HEK293 (cell line): ENCODE results near the gene CACNG4.

Experiments
- CTCF ChIA-PET: fragments of 350-600 bp; formaldehyde crosslinking; extraction: SDS; loops from one replicate; lab custom pipeline; 2021; ENCODE audit warnings: antibody characterized with exemption; lab: Yijun Ruan, JAX
- POLR2A ChIA-PET: fragments of 300-600 bp; formaldehyde crosslinking; extraction: SDS; loops from one replicate; lab custom pipeline; 2020; ENCODE audit warnings: antibody characterized with exemption, inconsistent platforms; lab: Yijun Ruan, JAX
- H3K27ac ChIP-seq: fragments of 200-500 bp; sonication (Bioruptor generic); 2 replicates; pipeline ENCODE4 v1.5.1; 2014; ENCODE audit warnings: low read depth, low read length, control low read depth, inconsistent platforms; ENCODE audit errors: extremely low read depth
- H3K36me3 ChIP-seq, 2 experiments: fragments of 200-500 bp in 1 of 2; sonication (Bioruptor generic) in 1 of 2; 1 replicate in 1 of 2; 2 replicates in 1 of 2; pipeline ENCODE4 v1.5.1; 2014 to 2017; ENCODE audit warnings: inconsistent platforms in 2 of 2, low read length in 2 of 2; ENCODE audit not compliant: control insufficient read depth in 2 of 2, insufficient read depth in 1 of 2
- H3K4me1 ChIP-seq: fragments of 200-500 bp; sonication (Bioruptor generic); 2 replicates; pipeline ENCODE4 v1.5.1; 2014; ENCODE audit warnings: mild to moderate bottlenecking, low read length, inconsistent platforms; ENCODE audit not compliant: control insufficient read depth, insufficient read depth
- H3K4me3 ChIP-seq: 2 replicates; pipeline ENCODE4 v1.5.1; 2011; ENCODE audit warnings: low read depth, mild to moderate bottlenecking, control low read depth, low read length, moderate library complexity
- H3K9me3 ChIP-seq: fragments of 200-500 bp; sonication (Bioruptor generic); 2 replicates; pipeline ENCODE4 v1.5.1; 2014; ENCODE audit warnings: low read depth, low read length, inconsistent platforms; ENCODE audit not compliant: control insufficient read depth, insufficient read depth
- KLF1 ChIP-seq: fragments of 450-650 bp; formaldehyde crosslinking; IDR thresholded peaks from 2 replicates; pipeline ENCODE4 v1.5.1; 2016; ENCODE audit warnings: missing biosample characterization, missing genetic modification characterization
- MEIS1 ChIP-seq: sonication (generic); formaldehyde crosslinking; IDR thresholded peaks from 2 replicates; pipeline ENCODE4 v1.8.1; 2022; ENCODE audit warnings: missing genetic modification reagents, mild to moderate bottlenecking, borderline replicate concordance
- PRDM1 ChIP-seq: fragments of 450-650 bp; formaldehyde crosslinking; IDR thresholded peaks from 2 replicates; pipeline ENCODE4; 2016; ENCODE audit warnings: missing biosample characterization, missing genetic modification characterization
- SETDB1 ChIP-seq: IDR thresholded peaks from one replicate; pipeline ENCODE4 v1.6.1; 2017; ENCODE audit warnings: mild to moderate bottlenecking, low read length, moderate library complexity, mixed read lengths; ENCODE audit not compliant: insufficient read length
- SP2 ChIP-seq: fragments of 450-650 bp; formaldehyde crosslinking; IDR thresholded peaks from 2 replicates; pipeline ENCODE4 v1.5.1; 2016; ENCODE audit warnings: missing biosample characterization, missing genetic modification characterization
- SP3 ChIP-seq: fragments of 450-650 bp; formaldehyde crosslinking; IDR thresholded peaks from 2 replicates; pipeline ENCODE4 v1.5.1; 2016; ENCODE audit warnings: missing biosample characterization, missing genetic modification characterization
- TCF7L2 ChIP-seq: IDR thresholded peaks from 2 replicates; pipeline ENCODE4 v1.6.1; 2011; ENCODE audit warnings: low read depth, mild to moderate bottlenecking, inconsistent platforms, low read length, moderate library complexity, borderline replicate concordance
- TRIM28 ChIP-seq: IDR thresholded peaks from 2 replicates; pipeline ENCODE4 v1.6.1; 2011; ENCODE audit warnings: low read length, control low read depth, borderline replicate concordance
- WT1 ChIP-seq: fragments of 450-650 bp; formaldehyde crosslinking; IDR thresholded peaks from 2 replicates; pipeline ENCODE4 v1.5.1; 2016; ENCODE audit warnings: missing biosample characterization, missing genetic modification characterization
- ZIC2 ChIP-seq: fragments of 450-650 bp; formaldehyde crosslinking; IDR thresholded peaks from 2 replicates; pipeline ENCODE4 v1.5.1; 2016; ENCODE audit warnings: missing biosample characterization, missing genetic modification characterization
- ZNF10 ChIP-seq: fragments of 450-650 bp; formaldehyde crosslinking; IDR thresholded peaks from 2 replicates; pipeline ENCODE4 v1.5.1; 2017; ENCODE audit warnings: missing biosample characterization, missing genetic modification characterization
- ZNF132 ChIP-seq: fragments of 450-650 bp; formaldehyde crosslinking; IDR thresholded peaks from 2 replicates; pipeline ENCODE4 v1.5.1; 2017; ENCODE audit warnings: missing biosample characterization, missing genetic modification characterization, borderline replicate concordance
- ZNF16 ChIP-seq: fragments of 450-650 bp; formaldehyde crosslinking; IDR thresholded peaks from 2 replicates; pipeline ENCODE4 v1.5.1; 2016; ENCODE audit warnings: low read depth, missing biosample characterization, missing genetic modification characterization
- ZNF175 ChIP-seq: fragments of 450-650 bp; formaldehyde crosslinking; IDR thresholded peaks from 2 replicates; pipeline ENCODE4 v1.5.1; 2016; ENCODE audit warnings: missing biosample characterization, missing genetic modification characterization
- ZNF18 ChIP-seq: fragments of 450-650 bp; formaldehyde crosslinking; IDR thresholded peaks from 2 replicates; pipeline ENCODE4 v1.5.1; 2016; ENCODE audit warnings: missing biosample characterization, missing genetic modification characterization
- ZNF211 ChIP-seq: fragments of 450-650 bp; formaldehyde crosslinking; IDR thresholded peaks from 2 replicates; pipeline ENCODE4 v1.5.1; 2016; ENCODE audit warnings: low read depth, missing biosample characterization, missing genetic modification characterization
- ZNF302 ChIP-seq: fragments of 450-650 bp; formaldehyde crosslinking; IDR thresholded peaks from 2 replicates; pipeline ENCODE4 v1.5.1; 2016; ENCODE audit warnings: missing biosample characterization, missing genetic modification characterization, low read depth
- ZNF404 ChIP-seq: fragments of 450-650 bp; formaldehyde crosslinking; IDR thresholded peaks from 2 replicates; pipeline ENCODE4 v1.5.1; 2017; ENCODE audit warnings: missing biosample characterization, missing genetic modification characterization
- ZNF544 ChIP-seq: fragments of 450-650 bp; formaldehyde crosslinking; IDR thresholded peaks from 2 replicates; pipeline ENCODE4 v1.5.0; 2017; ENCODE audit warnings: missing biosample characterization, missing genetic modification characterization
- ZNF560 ChIP-seq: fragments of 450-650 bp; formaldehyde crosslinking; IDR thresholded peaks from 2 replicates; pipeline ENCODE4 v1.5.1; 2017; ENCODE audit warnings: missing biosample characterization, missing genetic modification characterization, borderline replicate concordance
- ZNF623 ChIP-seq: fragments of 450-650 bp; formaldehyde crosslinking; IDR thresholded peaks from 2 replicates; pipeline ENCODE4 v1.5.1; 2016; ENCODE audit warnings: missing biosample characterization, missing genetic modification characterization
- ZNF645 ChIP-seq: fragments of 450-650 bp; formaldehyde crosslinking; IDR thresholded peaks from 2 replicates; pipeline ENCODE4; 2016; ENCODE audit warnings: missing biosample characterization, missing genetic modification characterization
- ZNF677 ChIP-seq: fragments of 450-650 bp; IDR thresholded peaks from 2 replicates; pipeline ENCODE4 v1.5.0; 2018; ENCODE audit warnings: missing biosample characterization, mild to moderate bottlenecking, missing genetic modification characterization, moderate library complexity
- ZNF701 ChIP-seq: fragments of 450-650 bp; formaldehyde crosslinking; IDR thresholded peaks from 2 replicates; pipeline ENCODE4 v1.5.1; 2016; ENCODE audit warnings: missing biosample characterization, missing genetic modification characterization
- ZNF768 ChIP-seq: fragments of 450-650 bp; formaldehyde crosslinking; IDR thresholded peaks from 2 replicates; pipeline ENCODE4 v1.5.1; 2018; ENCODE audit warnings: missing biosample characterization, mild to moderate bottlenecking, missing genetic modification characterization
- TF ChIP-seq, protein P1 (sequence below): fragments of 450-650 bp; formaldehyde crosslinking; IDR thresholded peaks from 2 replicates; pipeline ENCODE4 v1.5.1; 2017; ENCODE audit warnings: missing biosample characterization, missing genetic modification characterization
- TF ChIP-seq, protein P2 (sequence below): fragments of 450-650 bp; formaldehyde crosslinking; IDR thresholded peaks from 2 replicates; pipeline ENCODE4 v1.5.1; 2016; ENCODE audit warnings: missing biosample characterization, missing genetic modification characterization
- TF ChIP-seq, protein P3 (sequence below): fragments of 450-650 bp; formaldehyde crosslinking; IDR thresholded peaks from 2 replicates; pipeline ENCODE4 v1.5.1; 2017; ENCODE audit warnings: missing biosample characterization, missing genetic modification characterization
- TF ChIP-seq, protein P4 (sequence below): IDR thresholded peaks from 2 replicates; pipeline ENCODE4 v1.6.1; 2011; ENCODE audit warnings: mild to moderate bottlenecking, low read depth, low read length, borderline replicate concordance

The CACNG4 gene

DNA sequence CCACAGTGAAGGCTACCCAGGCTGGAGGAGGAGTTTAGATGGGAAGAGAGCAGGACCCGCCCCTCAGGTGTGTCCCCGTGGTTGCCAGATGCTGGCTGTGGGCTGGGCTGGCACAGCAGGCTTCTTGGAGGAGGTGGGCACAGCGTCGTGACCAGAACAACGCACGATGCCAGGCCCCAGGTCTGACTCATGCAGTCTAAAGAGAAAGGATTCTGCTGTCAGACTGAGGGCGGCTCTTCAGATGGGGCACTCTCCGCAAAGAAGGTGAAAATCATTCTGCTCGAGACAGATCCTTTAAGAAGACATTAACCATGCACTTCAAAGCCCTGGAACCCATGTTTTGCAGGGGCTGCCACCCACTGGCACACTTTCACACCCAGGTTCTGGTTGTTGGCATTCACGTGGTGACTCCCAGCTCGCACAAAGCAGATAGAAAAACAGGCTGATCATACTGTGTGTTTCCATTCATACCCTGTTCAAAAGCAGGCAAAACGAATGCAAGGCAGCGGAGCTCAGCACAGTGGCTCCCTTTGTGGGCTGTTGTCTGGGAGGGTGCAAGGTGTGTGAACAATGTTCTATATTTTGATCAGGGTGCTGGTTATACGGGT, 19.0 kb downstream of the CACNG4 start:
- no peaks in the 10 kb centered on the region for H3K9me3 ChIP-seq
- CTCF ChIA-PET: no interaction called here
- POLR2A ChIA-PET: no interaction called here
- no peaks in the 10 kb centered on the region for H3K4me1 ChIP-seq
- no peaks in the 10 kb centered on the region for H3K36me3 ChIP-seq
- no peak overlapping the region for H3K4me3 ChIP-seq
- no peak overlapping the region for H3K27ac ChIP-seq
- TF ChIP-seq, protein P1, sequence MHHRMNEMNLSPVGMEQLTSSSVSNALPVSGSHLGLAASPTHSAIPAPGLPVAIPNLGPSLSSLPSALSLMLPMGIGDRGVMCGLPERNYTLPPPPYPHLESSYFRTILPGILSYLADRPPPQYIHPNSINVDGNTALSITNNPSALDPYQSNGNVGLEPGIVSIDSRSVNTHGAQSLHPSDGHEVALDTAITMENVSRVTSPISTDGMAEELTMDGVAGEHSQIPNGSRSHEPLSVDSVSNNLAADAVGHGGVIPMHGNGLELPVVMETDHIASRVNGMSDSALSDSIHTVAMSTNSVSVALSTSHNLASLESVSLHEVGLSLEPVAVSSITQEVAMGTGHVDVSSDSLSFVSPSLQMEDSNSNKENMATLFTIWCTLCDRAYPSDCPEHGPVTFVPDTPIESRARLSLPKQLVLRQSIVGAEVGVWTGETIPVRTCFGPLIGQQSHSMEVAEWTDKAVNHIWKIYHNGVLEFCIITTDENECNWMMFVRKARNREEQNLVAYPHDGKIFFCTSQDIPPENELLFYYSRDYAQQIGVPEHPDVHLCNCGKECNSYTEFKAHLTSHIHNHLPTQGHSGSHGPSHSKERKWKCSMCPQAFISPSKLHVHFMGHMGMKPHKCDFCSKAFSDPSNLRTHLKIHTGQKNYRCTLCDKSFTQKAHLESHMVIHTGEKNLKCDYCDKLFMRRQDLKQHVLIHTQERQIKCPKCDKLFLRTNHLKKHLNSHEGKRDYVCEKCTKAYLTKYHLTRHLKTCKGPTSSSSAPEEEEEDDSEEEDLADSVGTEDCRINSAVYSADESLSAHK: no peak
- no peak for TF ChIP-seq PRDM1
- no peak for TF ChIP-seq ZNF10 (tag by site-specific recombination)
- no peak for TF ChIP-seq WT1 (tag by site-specific recombination)
- TF ChIP-seq, protein P2, sequence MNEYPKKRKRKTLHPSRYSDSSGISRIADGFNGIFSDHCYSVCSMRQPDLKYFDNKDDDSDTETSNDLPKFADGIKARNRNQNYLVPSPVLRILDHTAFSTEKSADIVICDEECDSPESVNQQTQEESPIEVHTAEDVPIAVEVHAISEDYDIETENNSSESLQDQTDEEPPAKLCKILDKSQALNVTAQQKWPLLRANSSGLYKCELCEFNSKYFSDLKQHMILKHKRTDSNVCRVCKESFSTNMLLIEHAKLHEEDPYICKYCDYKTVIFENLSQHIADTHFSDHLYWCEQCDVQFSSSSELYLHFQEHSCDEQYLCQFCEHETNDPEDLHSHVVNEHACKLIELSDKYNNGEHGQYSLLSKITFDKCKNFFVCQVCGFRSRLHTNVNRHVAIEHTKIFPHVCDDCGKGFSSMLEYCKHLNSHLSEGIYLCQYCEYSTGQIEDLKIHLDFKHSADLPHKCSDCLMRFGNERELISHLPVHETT (tag by site-specific recombination): no peak
- no peak for TF ChIP-seq SP2 (tag by site-specific recombination)
- TF ChIP-seq ZNF645: no peak
- TF ChIP-seq ZNF18 (tag by site-specific recombination): no peak
- TF ChIP-seq KLF1 (tag by site-specific recombination): no peak
- no peak for TF ChIP-seq ZNF175 (tag by site-specific recombination)
- TF ChIP-seq ZNF623 (tag by site-specific recombination): no peak

DNA sequence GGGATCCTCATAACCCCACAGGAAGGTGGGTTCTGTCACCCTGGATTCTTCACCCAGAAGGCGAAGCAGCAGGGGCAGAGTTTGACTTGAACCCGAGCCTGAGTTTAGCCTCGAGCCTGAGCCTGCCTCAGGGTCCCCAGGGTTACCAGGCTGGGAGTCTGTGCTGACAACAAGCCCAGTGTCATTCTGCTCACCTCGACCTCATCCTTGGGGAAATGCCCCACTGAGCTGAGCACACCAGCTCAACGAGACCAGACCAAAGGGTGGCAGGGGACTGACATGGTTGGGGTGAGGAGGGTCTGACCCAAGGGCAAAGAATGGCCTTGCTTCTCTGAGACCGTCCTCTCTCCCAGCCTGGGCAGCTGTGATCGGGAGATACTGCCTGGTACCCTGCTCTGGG, 20.2 kb downstream of the CACNG4 start:
- ChIA-PET POLR2A (no interaction called here), CTCF (no interaction called here)
- H3K9me3 ChIP-seq: no peaks in the 10 kb centered on the region
- no peaks in the 10 kb centered on the region for H3K36me3 ChIP-seq
- no peak overlapping the region for H3K27ac ChIP-seq
- no peak overlapping the region for H3K4me3 ChIP-seq
- H3K4me1 ChIP-seq: no peaks in the 10 kb centered on the region
- TF ChIP-seq, protein P3, sequence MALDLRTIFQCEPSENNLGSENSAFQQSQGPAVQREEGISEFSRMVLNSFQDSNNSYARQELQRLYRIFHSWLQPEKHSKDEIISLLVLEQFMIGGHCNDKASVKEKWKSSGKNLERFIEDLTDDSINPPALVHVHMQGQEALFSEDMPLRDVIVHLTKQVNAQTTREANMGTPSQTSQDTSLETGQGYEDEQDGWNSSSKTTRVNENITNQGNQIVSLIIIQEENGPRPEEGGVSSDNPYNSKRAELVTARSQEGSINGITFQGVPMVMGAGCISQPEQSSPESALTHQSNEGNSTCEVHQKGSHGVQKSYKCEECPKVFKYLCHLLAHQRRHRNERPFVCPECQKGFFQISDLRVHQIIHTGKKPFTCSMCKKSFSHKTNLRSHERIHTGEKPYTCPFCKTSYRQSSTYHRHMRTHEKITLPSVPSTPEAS (tag by site-specific recombination): no peak
- TF ChIP-seq ZNF544 (tag by site-specific recombination) (no peak), ZNF16 (tag by site-specific recombination) (no peak), ZNF677 (tag by site-specific recombination) (no peak), ZNF560 (tag by site-specific recombination) (no peak), TCF7L2 (no peak), ZNF132 (no peak), SP3 (tag by site-specific recombination) (no peak), ZIC2 (tag by site-specific recombination) (no peak), ZNF701 (tag by site-specific recombination) (no peak), ZNF768 (tag by site-specific recombination) (no peak), TRIM28 (no peak), ZNF404 (tag by site-specific recombination) (no peak), ZNF302 (no peak), MEIS1 (no peak), SETDB1 (no peak), ZNF211 (tag by site-specific recombination) (no peak)
- TF ChIP-seq, protein P4, sequence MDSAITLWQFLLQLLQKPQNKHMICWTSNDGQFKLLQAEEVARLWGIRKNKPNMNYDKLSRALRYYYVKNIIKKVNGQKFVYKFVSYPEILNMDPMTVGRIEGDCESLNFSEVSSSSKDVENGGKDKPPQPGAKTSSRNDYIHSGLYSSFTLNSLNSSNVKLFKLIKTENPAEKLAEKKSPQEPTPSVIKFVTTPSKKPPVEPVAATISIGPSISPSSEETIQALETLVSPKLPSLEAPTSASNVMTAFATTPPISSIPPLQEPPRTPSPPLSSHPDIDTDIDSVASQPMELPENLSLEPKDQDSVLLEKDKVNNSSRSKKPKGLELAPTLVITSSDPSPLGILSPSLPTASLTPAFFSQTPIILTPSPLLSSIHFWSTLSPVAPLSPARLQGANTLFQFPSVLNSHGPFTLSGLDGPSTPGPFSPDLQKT: no peak
